ENCODE measurements around the gene BPIFB2.

Gene BPIFB2

GRCh38 chr20:33064572-33065287, 57.2 kb downstream of the BPIFB2 start:
- in situ Hi-C loops (cut with HindIII; ENCODE audit: low sequenced_read_pairs): no loop called here

DNA sequence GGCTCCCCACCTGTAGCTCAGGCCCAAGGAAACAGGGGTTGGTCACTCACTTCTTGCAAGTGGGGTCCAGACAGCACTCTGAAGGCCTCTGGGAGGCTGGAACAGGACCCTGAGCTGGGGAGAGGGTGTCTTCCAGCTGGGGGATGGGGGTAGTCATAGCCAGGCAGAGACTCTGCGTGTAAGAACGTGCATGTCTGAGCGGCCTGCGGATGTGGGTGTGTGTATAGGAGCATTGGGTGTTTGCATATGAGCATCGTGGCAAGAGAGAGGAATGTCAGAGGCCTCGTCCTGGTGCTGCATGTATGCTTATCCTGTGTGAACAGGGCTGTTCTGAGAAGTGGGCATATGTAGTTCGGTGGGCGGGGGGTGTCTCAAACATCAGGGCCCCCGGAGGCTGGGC, 58.3 kb downstream of the BPIFB2 start:
- in situ Hi-C loops (cut with HindIII; ENCODE audit: low sequenced_read_pairs): no loop called here

DNA sequence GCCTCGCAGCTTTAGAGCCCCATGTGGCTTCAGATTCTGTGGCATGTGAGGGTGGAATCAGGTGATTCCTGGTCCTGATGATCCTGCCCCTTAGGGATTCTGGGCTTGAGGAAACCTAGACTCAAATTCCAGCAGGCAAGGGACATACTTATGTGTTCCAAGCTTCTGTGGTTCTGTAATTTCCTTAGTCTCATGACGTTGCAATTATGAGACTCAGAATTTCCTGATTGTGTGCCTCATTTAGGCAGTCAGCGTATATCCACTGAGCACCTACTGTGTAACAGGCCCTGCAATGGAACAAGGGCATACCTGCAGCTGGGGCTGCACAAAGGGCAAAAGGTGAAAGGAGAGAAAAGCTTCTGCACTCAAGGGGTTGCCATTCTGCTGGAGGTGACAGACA, 60.3 kb downstream of the BPIFB2 start:
- in situ Hi-C loops (cut with HindIII; ENCODE audit: low sequenced_read_pairs): no loop called here

DNA sequence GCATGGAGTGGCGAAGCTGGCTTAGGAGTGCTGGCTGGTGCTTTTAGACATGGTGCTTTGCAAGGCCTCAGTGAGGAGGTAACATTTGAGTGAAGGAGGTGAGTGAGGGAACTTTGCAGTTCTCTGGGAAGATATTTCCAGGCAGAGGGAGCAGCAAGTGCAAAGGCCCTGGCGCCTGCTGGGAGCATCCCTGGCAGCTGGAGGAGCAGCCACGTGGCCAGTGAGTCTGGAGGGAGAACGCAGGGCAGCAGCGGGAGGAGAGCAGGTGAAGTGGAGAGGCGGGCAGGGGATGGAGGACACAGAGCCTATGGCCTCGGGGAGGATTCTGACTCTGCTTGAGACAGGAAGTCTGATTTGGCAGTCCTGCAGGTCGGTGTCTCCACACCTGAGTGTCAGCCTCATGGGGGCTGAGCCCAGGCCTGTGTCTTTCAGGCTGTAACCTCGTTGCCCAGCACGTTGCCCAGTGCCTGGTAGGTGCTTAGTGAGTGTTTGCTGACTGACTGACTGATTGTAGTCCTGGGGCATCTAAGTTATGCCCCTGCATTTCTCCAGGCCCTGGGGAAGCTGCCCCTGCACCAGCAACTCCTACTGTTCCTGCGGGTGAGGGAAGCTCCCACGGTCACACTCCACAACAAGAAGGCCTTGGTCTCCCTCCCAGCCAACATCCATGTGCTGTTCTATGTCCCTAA, 60.9 kb downstream of the BPIFB2 start:
- in situ Hi-C loops (cut with HindIII; ENCODE audit: low sequenced_read_pairs): no loop called here

DNA sequence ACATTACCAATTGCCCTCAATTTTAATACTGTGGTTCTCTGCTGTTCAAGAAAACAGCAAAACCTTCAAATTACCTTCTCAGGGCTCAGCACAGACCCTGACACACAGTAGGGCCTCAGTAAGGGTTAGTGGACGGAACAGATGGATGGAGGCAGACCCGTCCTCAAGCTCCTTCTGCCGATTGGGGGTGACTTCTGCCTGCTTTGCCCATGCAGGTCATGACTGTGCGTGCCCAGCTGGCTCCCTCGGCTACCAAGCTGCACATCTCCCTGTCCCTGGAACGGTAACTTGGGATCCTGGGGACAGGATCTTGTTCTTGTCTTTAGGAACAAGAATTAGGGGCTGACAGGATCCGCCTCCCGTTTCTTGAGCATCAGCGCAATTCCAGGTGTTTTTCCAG, 62.2 kb downstream of the BPIFB2 start:
- in situ Hi-C loops (cut with HindIII; ENCODE audit: low sequenced_read_pairs): loop anchor here (10.0 kb wide), 2 partner anchors 85 to 245 kb away; no protein-coding TSS in a partner anchor

- in situ Hi-C loops (cut with HindIII; ENCODE audit: low sequenced_read_pairs): loop anchor here (10.0 kb wide), 2 partner anchors 84 to 244 kb away; no protein-coding TSS in a partner anchor
These were observed 62.9 kb downstream of the BPIFB2 start for GRCh38 chr20:33070111-33071053.

DNA sequence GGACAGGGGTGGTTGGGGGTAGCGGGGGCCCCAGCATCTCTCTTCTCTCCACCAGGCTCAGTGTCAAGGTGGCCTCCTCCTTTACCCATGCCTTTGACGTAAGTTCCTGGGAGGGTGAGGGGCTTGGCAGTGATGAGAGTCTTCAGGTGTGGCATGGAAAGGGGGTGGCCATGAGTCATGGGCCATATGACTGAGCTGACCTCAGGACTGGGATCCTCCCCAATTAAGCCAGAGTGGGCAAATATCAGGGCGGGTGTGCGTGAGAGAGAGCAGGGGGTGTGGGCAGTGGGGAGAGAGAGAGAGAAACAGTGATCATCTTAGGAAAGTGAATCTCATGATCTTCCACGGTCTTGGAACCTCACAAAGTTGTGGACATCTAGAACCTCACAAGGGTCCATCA, 63.7 kb downstream of the BPIFB2 start:
- in situ Hi-C loops (cut with HindIII; ENCODE audit: low sequenced_read_pairs): loop anchor here (10.0 kb wide), 2 partner anchors 84 to 244 kb away; no protein-coding TSS in a partner anchor

DNA sequence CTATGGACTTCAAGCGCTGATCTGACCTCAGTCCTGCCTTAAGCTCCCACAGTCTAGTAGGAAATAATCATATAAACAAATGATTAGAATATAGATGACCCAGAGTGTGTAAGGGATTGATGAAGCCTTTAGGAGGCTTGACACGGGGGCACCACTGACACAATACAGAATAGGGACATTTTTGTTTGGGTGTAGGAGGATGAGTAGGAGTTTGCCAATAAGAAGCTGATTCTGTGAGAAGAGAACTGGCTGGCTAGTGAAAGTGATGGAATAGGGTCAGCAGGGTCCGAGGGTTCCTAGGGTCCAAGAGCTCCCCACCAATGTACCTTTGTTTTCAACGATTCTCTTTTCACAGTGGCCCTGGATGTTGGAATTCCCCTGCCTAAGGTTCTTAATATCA, 64.9 kb downstream of the BPIFB2 start:
- in situ Hi-C loops (cut with HindIII; ENCODE audit: low sequenced_read_pairs): loop anchor here (10.0 kb wide), 2 partner anchors 82 to 242 kb away; no protein-coding TSS in a partner anchor

DNA sequence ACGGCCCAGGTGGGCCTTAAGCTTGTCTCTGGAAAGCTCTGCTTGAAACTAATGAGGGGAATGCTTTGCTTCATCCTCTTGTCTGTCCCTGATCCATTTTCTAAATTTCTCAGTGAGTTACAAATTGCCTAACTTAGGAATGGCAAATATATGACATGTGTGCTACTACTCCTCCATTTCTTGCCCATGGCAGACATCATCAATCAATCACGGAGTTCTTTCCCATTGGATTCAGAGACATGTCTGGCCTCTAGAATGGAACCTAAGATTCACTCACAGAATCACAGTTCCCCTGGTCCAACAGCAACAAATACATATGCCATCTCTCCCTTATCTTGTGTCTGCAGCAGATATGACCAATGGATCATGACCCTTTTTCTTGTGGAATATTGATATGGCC, 65.3 kb downstream of the BPIFB2 start:
- in situ Hi-C loops (cut with HindIII; ENCODE audit: low sequenced_read_pairs): loop anchor here (10.0 kb wide), 2 partner anchors 82 to 242 kb away; no protein-coding TSS in a partner anchor
